ENCODE data around the gene TIMM17A. TPM values are rescaled to one million over a fixed set of nuclear protein-coding genes. Genes with fewer than 3 reads are reported as not detected.

The TIMM17A gene
- total RNA-seq, 4 donors from 2014 or later, result 37.8 to 40.9 (median 38.5) TPM

DNA sequence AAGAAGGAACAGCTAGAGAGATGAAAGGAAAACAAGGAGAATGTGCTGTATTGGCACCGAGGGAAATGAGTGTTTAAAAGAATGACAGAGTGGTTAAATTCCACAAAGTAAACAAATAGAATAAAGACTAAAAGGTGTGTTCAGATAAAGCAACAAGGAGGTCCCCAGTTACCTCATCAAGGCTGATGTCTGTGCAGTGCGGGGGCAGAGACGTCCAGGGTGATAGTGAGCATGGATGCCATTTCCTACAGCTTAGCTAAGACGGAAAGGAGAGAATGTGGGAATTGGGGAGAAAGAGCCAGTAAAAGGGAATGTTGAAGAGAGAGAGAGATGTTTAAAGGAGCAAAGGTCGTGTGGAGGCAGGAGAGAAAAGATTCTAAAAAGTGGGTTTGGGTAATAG lies 24.5 kb upstream of the TIMM17A start:
- no peak for TF ChIP-seq CTCF (IDR thresholded peaks at IDR 0.05)
- no peak for TF ChIP-seq POLR2AphosphoS5 (IDR thresholded peaks at IDR 0.05)
- no peak for TF ChIP-seq EP300 (IDR thresholded peaks at IDR 0.05)
- TF ChIP-seq POLR2A (IDR thresholded peaks at IDR 0.05), result no peak
- Histone ChIP-seq H3K36me3 (peaks cover 3 to 59% of the 10 kb centered on the region in 2 donors), H3K9me3 (no peaks in the 10 kb centered on the region), H3K4me1 (peaks cover 11 to 98% (median 13%) of the 10 kb centered on the region in 3 donors), H3K27me3 (no peaks in the 10 kb centered on the region), H3K27ac (peak overlapping the region; percentile 10 to 92 (median 67)), H3K4me3 (no peak overlapping the region)
- ATAC-seq, result no peak
- 45 to 46% methylated on average over 5 of the region's 5 CpGs for WGBS, 2 donors (ENCODE audit: low coverage in 1 of 2)

- WGBS, 2 donors (ENCODE audit: low coverage in 1 of 2), result 15 to 37% methylated on average over 4 to 5 of the region's 5 CpGs
- H3K36me3 ChIP-seq, result peaks cover 3 to 63% of the 10 kb centered on the region in 2 donors
- H3K9me3 ChIP-seq, result no peaks in the 10 kb centered on the region
- peak overlapping the region; percentile 49 to 95 (median 82) for H3K27ac ChIP-seq
- H3K4me3 ChIP-seq, result peak overlapping the region in 1 of 2 donors; percentile 3
- H3K27me3 ChIP-seq, result no peaks in the 10 kb centered on the region
- peaks cover 6 to 98% (median 24%) of the 10 kb centered on the region in 3 donors for H3K4me1 ChIP-seq
- no peak for TF ChIP-seq POLR2AphosphoS5 (IDR thresholded peaks at IDR 0.05)
- TF ChIP-seq CTCF (IDR thresholded peaks at IDR 0.05), result no peak
- TF ChIP-seq EP300 (IDR thresholded peaks at IDR 0.05), result no peak
- no peak for TF ChIP-seq POLR2A (IDR thresholded peaks at IDR 0.05)
- ATAC-seq, result peak; percentile 50
Observed at GRCh38 chr1:201933840-201934430, 21.4 kb upstream of the TIMM17A start.

DNA sequence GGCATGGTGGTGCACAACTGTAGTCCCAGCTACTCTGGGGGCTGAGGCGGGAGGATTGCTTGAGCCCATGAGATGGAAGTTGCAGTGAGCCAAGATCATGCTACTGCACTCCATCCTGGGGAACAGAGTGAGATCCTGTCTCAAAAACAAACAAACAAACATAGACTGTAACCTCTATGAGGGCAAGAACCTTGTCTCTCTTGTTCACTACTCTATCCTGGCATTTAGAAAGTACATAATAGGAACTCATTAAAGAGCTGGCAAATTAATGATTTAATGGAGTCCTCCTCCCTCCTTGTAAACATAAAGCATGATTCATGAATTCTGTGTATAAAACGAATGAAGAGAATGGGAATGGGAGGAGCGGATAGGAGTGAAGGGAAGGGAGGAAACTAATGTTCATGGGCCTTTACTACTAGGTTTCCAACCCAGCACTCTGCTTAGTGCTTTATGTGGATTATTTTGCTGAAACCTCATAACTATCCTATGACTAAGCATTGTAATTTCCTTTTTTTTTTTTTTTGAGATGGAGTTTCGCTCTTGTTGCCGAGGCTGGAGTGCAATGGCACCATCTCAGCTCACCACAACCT lies 17.6 kb upstream of the TIMM17A start:
- Histone ChIP-seq H3K36me3 (peaks cover 0 to 39% of the 10 kb centered on the region in 2 donors), H3K27ac (peak overlapping the region; percentile 79 to 99 (median 94)), H3K9me3 (no peaks in the 10 kb centered on the region), H3K4me3 (peak overlapping the region in 1 of 2 donors; percentile 67), H3K4me1 (peaks cover 0 to 88% (median 10%) of the 10 kb centered on the region in 3 donors), H3K27me3 (no peaks in the 10 kb centered on the region)
- 13 to 45% methylated on average over 4 to 5 of the region's 5 CpGs for WGBS, 2 donors (ENCODE audit: low coverage in 1 of 2)
- TF ChIP-seq POLR2AphosphoS5 (IDR thresholded peaks at IDR 0.05) (peak; percentile 82), POLR2A (IDR thresholded peaks at IDR 0.05) (no peak), EP300 (IDR thresholded peaks at IDR 0.05) (no peak), CTCF (IDR thresholded peaks at IDR 0.05) (no peak)
- ATAC-seq, result peak; percentile 39

GRCh38 chr1:201938440-201939035 lies 16.8 kb upstream of the TIMM17A start:
- WGBS, 2 donors (ENCODE audit: low coverage in 1 of 2), result 24 to 40% methylated on average over 1 to 3 of the region's 4 CpGs
- Histone ChIP-seq H3K4me3 (peak overlapping the region in 1 of 2 donors; percentile 67), H3K27me3 (no peaks in the 10 kb centered on the region), H3K36me3 (peaks cover 0 to 44% of the 10 kb centered on the region in 2 donors), H3K27ac (peak overlapping the region; percentile 79 to 99 (median 94)), H3K4me1 (peaks cover 0 to 82% (median 10%) of the 10 kb centered on the region in 3 donors), H3K9me3 (no peaks in the 10 kb centered on the region)
- TF ChIP-seq EP300 (IDR thresholded peaks at IDR 0.05) (no peak), CTCF (IDR thresholded peaks at IDR 0.05) (peak in 1 of 4 experiments; percentile 19), POLR2AphosphoS5 (IDR thresholded peaks at IDR 0.05) (peak; percentile 25), POLR2A (IDR thresholded peaks at IDR 0.05) (peak in 1 of 2 donors; percentile 23)
- peak; percentile 18 for ATAC-seq
